Measurements from ENCODE around the gene PAIP1. TPM values are rescaled to one million over a fixed set of nuclear protein-coding genes. Genes with fewer than 3 reads are reported as not detected.
A peak's percentile ranks its signal among the peaks of the same experiment; 100 is the strongest.
"Not testable (repeated sequence)": the region's sequence is repeated elsewhere in the genome, so short reads cannot be mapped to it uniquely, and the experiment has no call there.

Gene PAIP1
- total and polyA plus RNA-seq, 2 experiments from 2014 or later, result 151 to 298 TPM

DNA sequence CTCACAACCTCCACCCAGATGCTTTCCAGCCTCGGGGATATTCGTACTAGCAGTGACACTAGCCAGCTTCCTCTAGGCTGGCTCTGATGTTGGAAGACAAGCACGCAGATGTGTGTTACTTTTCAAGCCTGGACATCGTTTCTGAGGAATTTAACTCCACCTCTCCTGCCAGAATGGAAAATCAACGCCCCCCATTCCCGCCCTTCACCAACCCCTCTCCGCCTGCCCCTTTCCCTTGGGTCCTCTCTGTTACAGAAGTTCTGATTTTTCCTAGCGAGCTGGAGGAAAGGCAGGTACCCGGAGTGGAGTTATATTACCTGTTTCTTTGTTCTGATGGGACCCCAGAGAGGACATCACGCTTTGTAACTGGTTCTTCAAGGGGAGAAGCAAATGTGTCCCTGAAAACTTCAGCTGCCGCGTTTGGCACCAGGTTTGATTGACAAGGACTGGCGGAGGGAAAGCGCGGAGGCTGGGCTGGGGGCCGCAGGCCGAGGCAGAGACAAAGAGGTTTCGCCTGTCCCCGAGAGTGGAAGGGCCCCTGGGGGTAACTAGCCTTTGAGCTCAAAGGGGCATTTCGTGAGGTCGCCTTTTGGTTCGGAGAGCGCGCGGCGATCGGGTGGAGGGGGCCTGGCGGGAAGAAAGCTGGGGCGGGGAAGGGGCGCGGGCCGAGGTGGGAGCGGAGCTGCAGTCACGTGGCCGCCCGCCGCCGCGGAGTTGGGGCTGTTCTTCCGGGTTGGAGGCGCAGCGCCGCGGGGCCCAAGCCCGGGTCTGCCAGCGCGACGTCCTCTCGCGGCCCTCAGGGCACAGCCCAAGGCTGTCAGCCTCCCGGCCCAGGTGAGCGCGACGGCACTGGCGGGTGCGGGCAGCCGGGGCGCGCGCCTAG lies 45.8 kb upstream of the PAIP1 start, which contains the start of gene NNT:
NNT (plus strand) TSS at position 720 of the 883 bp plus-strand sequence. CDS start 6,016 bp downstream, outside the sequence.
- Histone ChIP-seq H3K36me3 (no peaks in the 10 kb centered on the region), H3K4me1 (ENCODE audit: low read depth) (peaks cover 31% of the 10 kb centered on the region), H3K4me3 (peak within 1 kb of the TSS; percentile 50), H3K9me3 (ENCODE audit: low read depth) (no peaks in the 10 kb centered on the region), H3K27me3 (no peaks in the 10 kb centered on the region), H3K27ac (peak within 1 kb of the TSS; percentile 91)
- peak; percentile 57 to 78 for DNase-seq (ENCODE audit: low read depth in 1 of 2, low spot score in 1 of 2)
- TF ChIP-seq, protein P1, sequence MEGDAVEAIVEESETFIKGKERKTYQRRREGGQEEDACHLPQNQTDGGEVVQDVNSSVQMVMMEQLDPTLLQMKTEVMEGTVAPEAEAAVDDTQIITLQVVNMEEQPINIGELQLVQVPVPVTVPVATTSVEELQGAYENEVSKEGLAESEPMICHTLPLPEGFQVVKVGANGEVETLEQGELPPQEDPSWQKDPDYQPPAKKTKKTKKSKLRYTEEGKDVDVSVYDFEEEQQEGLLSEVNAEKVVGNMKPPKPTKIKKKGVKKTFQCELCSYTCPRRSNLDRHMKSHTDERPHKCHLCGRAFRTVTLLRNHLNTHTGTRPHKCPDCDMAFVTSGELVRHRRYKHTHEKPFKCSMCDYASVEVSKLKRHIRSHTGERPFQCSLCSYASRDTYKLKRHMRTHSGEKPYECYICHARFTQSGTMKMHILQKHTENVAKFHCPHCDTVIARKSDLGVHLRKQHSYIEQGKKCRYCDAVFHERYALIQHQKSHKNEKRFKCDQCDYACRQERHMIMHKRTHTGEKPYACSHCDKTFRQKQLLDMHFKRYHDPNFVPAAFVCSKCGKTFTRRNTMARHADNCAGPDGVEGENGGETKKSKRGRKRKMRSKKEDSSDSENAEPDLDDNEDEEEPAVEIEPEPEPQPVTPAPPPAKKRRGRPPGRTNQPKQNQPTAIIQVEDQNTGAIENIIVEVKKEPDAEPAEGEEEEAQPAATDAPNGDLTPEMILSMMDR (IDR thresholded peaks at IDR 0.05; ENCODE audit: low read depth, low read length), result no peak

DNA sequence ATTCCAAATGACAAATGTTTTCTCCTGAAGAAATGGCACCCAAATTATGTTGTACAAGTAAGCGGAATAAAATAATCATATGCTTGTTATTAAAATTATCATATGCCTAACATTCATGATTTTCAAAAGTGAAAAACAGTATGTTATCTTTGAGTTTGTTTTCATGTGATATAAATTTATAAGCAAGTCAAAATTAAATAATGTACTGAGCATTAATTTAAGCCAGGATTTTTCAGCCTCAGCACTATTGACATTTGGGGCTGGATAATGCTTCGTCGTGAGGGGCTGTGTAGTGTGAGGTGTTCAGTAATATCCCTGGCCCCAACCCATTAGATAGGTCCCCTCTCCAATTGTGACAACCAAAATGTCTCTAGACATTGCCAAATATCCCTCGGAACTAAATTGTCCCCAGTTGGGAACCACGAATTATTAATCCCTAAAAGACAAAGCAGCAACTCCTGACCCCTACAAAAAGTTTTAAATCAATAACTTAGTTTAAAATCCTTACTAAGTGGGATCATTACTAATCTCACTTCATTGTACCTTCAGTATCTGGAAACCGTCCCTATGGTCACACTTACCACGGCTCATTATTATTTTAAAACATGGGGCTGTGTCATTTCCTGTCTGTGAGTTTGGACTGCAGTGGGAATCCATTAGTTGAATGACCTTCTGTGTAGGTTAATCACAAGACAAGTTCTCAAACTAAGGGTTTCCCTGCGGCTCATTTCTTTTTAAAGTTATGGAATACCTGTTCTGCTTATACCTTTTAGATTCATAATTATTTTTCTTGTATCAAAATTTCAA lies 44.8 kb upstream of the PAIP1 start:
- DNase-seq (ENCODE audit: low read depth in 1 of 2, low spot score in 1 of 2), result peak; percentile 17 to 21
- Histone ChIP-seq H3K27me3 (no peaks in the 10 kb centered on the region), H3K27ac (peak overlapping the region; percentile 91), H3K4me3 (peak overlapping the region; percentile 50), H3K9me3 (ENCODE audit: low read depth) (no peaks in the 10 kb centered on the region), H3K4me1 (ENCODE audit: low read depth) (peaks cover 31% of the 10 kb centered on the region), H3K36me3 (no peaks in the 10 kb centered on the region)
- TF ChIP-seq, protein P1 (IDR thresholded peaks at IDR 0.05; ENCODE audit: low read depth, low read length), result no peak

DNA sequence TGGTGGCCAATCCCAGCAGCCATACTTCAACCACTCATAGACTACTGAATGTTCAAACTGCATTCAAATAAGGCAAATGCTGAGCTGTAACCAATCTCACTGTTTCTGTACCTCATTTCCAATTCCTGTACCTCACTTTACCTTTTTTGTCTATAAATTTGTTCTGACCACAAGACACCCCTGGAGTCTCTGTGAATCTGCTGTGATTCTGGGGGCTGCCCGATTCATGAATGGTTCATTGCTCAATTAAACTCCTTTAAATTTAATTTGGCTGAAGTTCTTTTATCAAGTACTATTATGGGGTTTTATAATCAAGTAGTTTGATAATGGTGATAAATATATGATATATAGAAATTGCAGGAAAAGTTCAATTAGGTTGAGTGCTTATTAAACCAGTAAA lies 42.0 kb upstream of the PAIP1 start:
- H3K27ac ChIP-seq; H3K4me3 ChIP-seq; DNase-seq (ENCODE audit: low read depth in 1 of 2, low spot score in 1 of 2); H3K9me3 ChIP-seq (ENCODE audit: low read depth); H3K27me3 ChIP-seq; H3K36me3 ChIP-seq: not testable (repeated sequence)
- peaks cover 26% of the 10 kb centered on the region for H3K4me1 ChIP-seq (ENCODE audit: low read depth)

DNA sequence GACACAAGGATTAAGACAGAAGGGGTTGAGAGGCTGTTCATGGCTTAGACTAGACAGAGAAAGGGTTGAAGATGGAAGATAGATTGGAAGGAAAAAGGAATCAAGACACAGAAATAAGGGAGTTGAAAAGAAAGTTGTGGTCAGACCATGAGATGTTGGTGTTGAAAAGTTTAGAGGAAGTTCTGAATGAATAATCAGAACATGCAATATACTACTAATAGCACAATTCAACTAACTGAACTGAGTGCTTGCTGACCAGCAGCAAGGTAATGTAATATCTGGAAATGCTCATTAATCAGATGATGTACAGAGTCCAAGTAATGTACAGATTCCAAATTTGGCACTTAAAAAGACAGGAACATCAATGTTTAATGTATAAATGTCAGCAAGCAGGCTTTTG lies 35.5 kb upstream of the PAIP1 start:
- no peaks in the 10 kb centered on the region for H3K9me3 ChIP-seq (ENCODE audit: low read depth)
- no peaks in the 10 kb centered on the region for H3K36me3 ChIP-seq
- H3K27ac ChIP-seq, result no peak overlapping the region
- no peaks in the 10 kb centered on the region for H3K27me3 ChIP-seq
- H3K4me1 ChIP-seq (ENCODE audit: low read depth), result no peaks in the 10 kb centered on the region
- no peak overlapping the region for H3K4me3 ChIP-seq
- TF ChIP-seq, protein P1 (IDR thresholded peaks at IDR 0.05; ENCODE audit: low read depth, low read length), result no peak
- DNase-seq (ENCODE audit: low read depth in 1 of 2, low spot score in 1 of 2), result no peak

DNA sequence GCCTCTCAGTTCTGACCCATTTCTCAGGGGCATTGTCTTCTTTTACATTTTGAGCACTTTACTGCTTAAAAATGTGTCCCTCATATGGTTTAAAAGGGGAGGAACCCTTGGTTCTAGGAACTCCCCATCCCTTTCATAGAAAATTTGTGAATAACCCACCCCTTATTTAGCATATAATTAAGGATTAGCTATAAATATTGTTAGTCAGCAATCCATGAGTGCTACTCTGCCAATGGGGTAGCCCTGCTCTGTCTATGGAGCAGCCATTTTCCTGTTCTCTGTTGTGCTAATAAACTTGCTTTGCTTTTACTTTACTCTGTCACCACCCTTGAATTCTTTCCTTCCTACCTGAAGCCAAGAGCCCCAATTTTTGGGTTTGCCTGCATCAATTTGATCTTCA lies 33.8 kb upstream of the PAIP1 start:
- no peaks in the 10 kb centered on the region for H3K4me1 ChIP-seq (ENCODE audit: low read depth)
- H3K27ac ChIP-seq, result no peak overlapping the region
- no peaks in the 10 kb centered on the region for H3K36me3 ChIP-seq
- TF ChIP-seq, protein P1 (IDR thresholded peaks at IDR 0.05; ENCODE audit: low read depth, low read length), result no peak
- DNase-seq (ENCODE audit: low read depth in 1 of 2, low spot score in 1 of 2), result no peak
- no peaks in the 10 kb centered on the region for H3K27me3 ChIP-seq
- no peak overlapping the region for H3K4me3 ChIP-seq
- H3K9me3 ChIP-seq (ENCODE audit: low read depth), result no peaks in the 10 kb centered on the region
